ENCODE measurements around the gene ANKRD35. TPM values are rescaled to one million over a fixed set of nuclear protein-coding genes. Genes with fewer than 3 reads are reported as not detected.
"Not testable (repeated sequence)": the region's sequence is repeated elsewhere in the genome, so short reads cannot be mapped to it uniquely, and the experiment has no call there.

Gene ANKRD35
- total and polyA plus RNA-seq, 2 experiments from 2014 or later = 3.6 to 5.6 TPM

- no peak for TF ChIP-seq ETS1 (IDR thresholded peaks at IDR 0.05)
- TF ChIP-seq ZNF462 (CRISPR knock-in tag; IDR thresholded peaks at IDR 0.05) = no peak
- TF ChIP-seq ZNF331 (CRISPR knock-in tag; IDR thresholded peaks at IDR 0.05; ENCODE audit: low read depth) = no peak
Observed at GRCh38 chr1:145837656-145838055, 48.0 kb downstream of the ANKRD35 start (continued).

GRCh38 chr1:145830810-145831209 is 54.9 kb downstream of the ANKRD35 start:
- not testable (repeated sequence) for H3K9me2 ChIP-seq (ENCODE audit: insufficient read depth); H3K4me2 ChIP-seq; H3K9me3 Mint-ChIP-seq; DNase-seq (ENCODE audit: low spot score); H4K20me1 ChIP-seq (replicated peaks; ENCODE audit: insufficient read depth); H3K4me1 Mint-ChIP-seq; H3K4me3 ChIP-seq; H3K27me3 ChIP-seq (ENCODE audit: insufficient read depth); ATAC-seq; H3K4me3 Mint-ChIP-seq; H3K27me3 Mint-ChIP-seq (ENCODE audit: insufficient read depth, low read depth, poor library complexity); H3K4me1 ChIP-seq (ENCODE audit: insufficient read depth); H3F3A ChIP-seq (replicated peaks; ENCODE audit: low read depth); H2AFZ ChIP-seq; H3K79me2 ChIP-seq (replicated peaks; ENCODE audit: insufficient read depth); H3K27ac ChIP-seq (ENCODE audit: low read depth); H3K27ac Mint-ChIP-seq
- H3K36me3 ChIP-seq (ENCODE audit: insufficient read depth) = peaks cover 64% of the 10 kb centered on the region
- peaks cover 80% of the 10 kb centered on the region for H3K36me3 Mint-ChIP-seq (ENCODE audit: low read depth)
